Ectodermal cell (in vitro differentiated cells): ENCODE measurements around the gene SORBS2.

ENCODE experiments used
- H3K27ac ChIP-seq: 2 replicates; pipeline ENCODE4 v1.7.0; 2013; ENCODE audit warnings: mild to moderate bottlenecking, low read depth, low read length; ENCODE audit not compliant: insufficient read depth, poor library complexity, severe bottlenecking
- H3K27me3 ChIP-seq: 2 replicates; pipeline ENCODE4 v1.7.0; 2013; ENCODE audit warnings: mild to moderate bottlenecking, low read length; ENCODE audit not compliant: insufficient read depth, control insufficient read depth, poor library complexity, severe bottlenecking
- H3K36me3 ChIP-seq: one replicate; pipeline ENCODE4 v1.7.0; 2013; ENCODE audit warnings: low read length; ENCODE audit not compliant: control insufficient read depth, insufficient read depth
- H3K4me1 ChIP-seq: one replicate; pipeline ENCODE4 v1.7.0; 2013; ENCODE audit warnings: low read length; ENCODE audit not compliant: control insufficient read depth, insufficient read depth
- H3K4me3 ChIP-seq: 2 replicates; pipeline ENCODE4 v1.7.0; 2013; ENCODE audit warnings: low read depth, low read length, control low read depth; ENCODE audit not compliant: insufficient read depth
- H3K9me3 ChIP-seq: 2 replicates; pipeline ENCODE4 v1.7.0; 2013; ENCODE audit warnings: mild to moderate bottlenecking, low read length, moderate library complexity; ENCODE audit not compliant: control insufficient read depth
- WGBS, 2 experiments: methylation state at CpG; one replicate each; pipeline ENCODE4 v1.1.7; 2013; ENCODE audit warnings: missing lambda C conversion rate in 2 of 2; 5-methylcytosine and 5-hydroxymethylcytosine counted together

The SORBS2 gene

DNA sequence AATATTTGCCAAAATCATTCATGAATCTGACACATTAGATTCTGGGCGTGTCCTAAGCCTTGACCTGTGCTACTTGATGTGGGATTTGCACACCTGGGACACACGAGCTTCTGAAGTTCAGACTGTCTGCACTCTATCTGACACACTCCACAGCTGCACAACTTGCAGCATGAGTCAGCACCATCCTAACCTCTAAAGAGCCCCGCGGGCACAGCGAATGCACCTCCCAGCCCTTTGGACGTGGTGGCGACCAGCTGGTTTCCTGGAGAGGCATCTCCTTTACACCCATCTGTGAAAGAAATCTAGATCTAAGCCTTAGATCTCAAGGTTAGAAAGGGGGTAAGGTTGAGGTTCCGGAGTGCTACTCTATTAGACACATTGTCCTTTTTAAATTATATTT is 69.2 kb downstream of the SORBS2 start:
- H3K36me3 ChIP-seq, result no peaks in the 10 kb centered on the region
- 87 to 93% methylated on average over 7 to 8 of the region's 8 CpGs for WGBS, 2 experiments
- H3K4me1 ChIP-seq, result peaks cover 20% of the 10 kb centered on the region
- H3K27ac ChIP-seq, result no peak overlapping the region
- no peaks in the 10 kb centered on the region for H3K27me3 ChIP-seq
- H3K9me3 ChIP-seq, result no peaks in the 10 kb centered on the region
- H3K4me3 ChIP-seq, result no peak overlapping the region

DNA sequence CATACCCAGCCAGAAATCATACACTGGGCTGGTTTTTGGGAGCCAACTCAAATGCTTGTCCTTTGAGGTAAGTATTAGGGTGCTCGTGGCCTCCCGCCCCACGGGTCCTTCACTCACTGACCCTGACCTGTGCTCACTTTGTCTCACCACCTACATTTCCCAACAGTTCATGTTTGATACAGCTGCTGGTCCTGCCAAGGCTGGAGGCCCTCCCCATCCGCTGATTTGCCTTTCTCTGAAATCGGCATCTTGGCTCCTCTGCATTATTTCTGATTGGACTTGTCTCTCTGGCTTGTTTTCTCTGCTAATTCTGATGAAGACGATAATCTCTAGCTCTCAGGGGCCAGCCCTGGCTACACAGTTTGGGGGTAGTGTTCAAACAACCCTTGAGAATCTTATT is 70.2 kb downstream of the SORBS2 start:
- no peaks in the 10 kb centered on the region for H3K36me3 ChIP-seq
- no peak overlapping the region for H3K27ac ChIP-seq
- H3K27me3 ChIP-seq, result no peaks in the 10 kb centered on the region
- H3K4me1 ChIP-seq, result peaks cover 20% of the 10 kb centered on the region
- no peaks in the 10 kb centered on the region for H3K9me3 ChIP-seq
- WGBS, 2 experiments, result 95% methylated on average over 6 of the region's 6 CpGs
- H3K4me3 ChIP-seq, result no peak overlapping the region

DNA sequence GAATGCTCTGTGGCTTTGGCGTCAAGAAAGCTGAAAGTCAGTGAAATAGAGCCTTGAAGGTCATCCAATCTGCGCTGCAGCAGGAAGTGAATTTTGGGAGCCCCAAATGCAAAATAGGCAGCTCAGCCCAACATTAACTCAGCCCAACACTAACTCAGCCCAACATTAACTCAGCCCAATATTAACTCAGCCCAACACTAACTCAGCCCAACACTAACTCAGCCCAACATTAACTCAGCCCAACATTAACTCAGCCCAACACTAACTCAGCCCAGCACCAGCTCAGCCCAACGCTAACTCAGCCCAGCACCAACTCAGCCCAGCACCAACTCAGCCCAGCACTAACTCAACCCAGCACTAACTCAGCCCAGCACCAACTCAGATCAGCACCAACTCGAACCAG is 71.5 kb downstream of the SORBS2 start:
- H3K36me3 ChIP-seq, result no peaks in the 10 kb centered on the region
- H3K4me3 ChIP-seq, result no peak overlapping the region
- peaks cover 14% of the 10 kb centered on the region for H3K4me1 ChIP-seq
- H3K27ac ChIP-seq, result no peak overlapping the region
- no peaks in the 10 kb centered on the region for H3K27me3 ChIP-seq
- 76 to 77% methylated on average over 4 of the region's 4 CpGs for WGBS, 2 experiments
- no peaks in the 10 kb centered on the region for H3K9me3 ChIP-seq

DNA sequence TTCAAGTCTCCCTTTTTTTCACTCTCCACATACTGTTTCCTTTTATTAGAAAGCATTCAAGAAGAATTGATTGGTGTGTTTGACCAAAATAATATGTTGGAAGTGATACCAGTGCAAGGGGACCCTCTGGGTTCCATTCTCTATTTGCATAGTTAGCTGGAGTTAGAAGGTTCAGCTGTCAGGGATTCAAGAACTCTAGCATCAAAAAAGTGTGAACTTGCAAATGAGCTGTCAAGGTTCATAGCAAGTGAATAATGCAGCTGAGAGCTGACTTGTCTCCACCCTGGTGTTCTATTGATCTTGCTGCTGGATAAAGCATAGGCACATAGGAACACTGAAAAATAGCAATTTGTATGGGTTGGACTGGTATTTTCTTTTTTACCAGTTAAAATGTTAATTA is 73.2 kb downstream of the SORBS2 start:
- Histone ChIP-seq H3K27me3 (no peaks in the 10 kb centered on the region), H3K27ac (no peak overlapping the region), H3K36me3 (no peaks in the 10 kb centered on the region), H3K4me1 (peaks cover 14% of the 10 kb centered on the region), H3K9me3 (no peaks in the 10 kb centered on the region), H3K4me3 (no peak overlapping the region)

DNA sequence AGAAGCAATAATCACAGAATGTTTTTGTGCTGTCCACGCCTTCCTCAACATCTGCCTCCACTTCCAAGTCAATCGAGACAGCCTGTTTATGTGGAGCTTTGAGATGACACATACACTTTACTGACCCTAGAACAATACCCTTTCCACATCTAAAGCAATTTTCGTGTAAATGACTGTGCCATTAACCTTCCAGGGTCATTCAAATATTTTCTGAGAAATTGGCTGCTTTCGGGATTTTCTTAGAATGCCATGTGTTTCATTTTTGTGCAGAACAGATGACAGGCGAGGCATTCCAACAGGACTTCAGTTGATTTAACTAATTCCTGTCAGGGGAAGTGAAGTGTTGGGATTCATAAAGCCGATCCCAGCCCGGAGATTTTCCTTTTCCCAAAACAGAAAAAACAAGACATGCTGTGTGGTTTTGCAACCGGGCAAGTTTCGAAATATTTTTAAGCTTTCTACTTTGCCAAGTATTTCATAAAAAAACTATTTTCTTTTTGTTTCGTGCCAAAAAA is 73.9 kb downstream of the SORBS2 start:
- Histone ChIP-seq H3K9me3 (no peaks in the 10 kb centered on the region), H3K27ac (no peak overlapping the region), H3K27me3 (no peaks in the 10 kb centered on the region), H3K36me3 (no peaks in the 10 kb centered on the region), H3K4me1 (peaks cover 14% of the 10 kb centered on the region), H3K4me3 (no peak overlapping the region)
- 88 to 91% methylated on average over 10 of the region's 10 CpGs for WGBS, 2 experiments

DNA sequence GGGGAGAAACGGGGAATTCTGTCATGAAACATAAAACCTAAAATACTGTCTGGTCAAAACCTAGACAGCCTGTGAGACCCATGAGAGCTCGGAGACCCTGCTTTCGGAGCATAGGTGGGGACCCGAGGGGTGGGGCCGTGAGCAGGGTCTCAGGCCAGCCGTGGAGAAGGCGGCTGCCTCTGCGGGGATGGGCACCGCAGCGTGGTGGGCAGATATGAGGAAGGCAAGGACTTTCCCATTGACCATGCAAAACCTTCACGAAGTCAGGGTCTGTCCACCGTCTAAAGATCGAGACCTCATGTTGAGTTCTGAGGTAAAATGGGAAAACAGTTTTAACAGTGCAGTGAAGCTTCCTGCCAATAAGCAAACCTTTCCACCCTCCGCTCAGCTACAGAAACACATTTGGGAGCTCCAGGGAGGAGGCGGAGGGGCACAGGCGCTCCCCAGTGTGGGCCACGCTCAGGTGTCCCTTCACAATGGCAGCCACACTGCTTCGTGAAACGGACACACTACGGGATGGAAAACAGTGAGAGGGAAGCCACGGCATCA is 74.4 kb downstream of the SORBS2 start:
- Histone ChIP-seq H3K36me3 (no peaks in the 10 kb centered on the region), H3K4me1 (peaks cover 14% of the 10 kb centered on the region), H3K4me3 (no peak overlapping the region), H3K9me3 (no peaks in the 10 kb centered on the region), H3K27me3 (no peaks in the 10 kb centered on the region), H3K27ac (no peak overlapping the region)
- WGBS, 2 experiments, result 93 to 94% methylated on average over 21 of the region's 21 CpGs

DNA sequence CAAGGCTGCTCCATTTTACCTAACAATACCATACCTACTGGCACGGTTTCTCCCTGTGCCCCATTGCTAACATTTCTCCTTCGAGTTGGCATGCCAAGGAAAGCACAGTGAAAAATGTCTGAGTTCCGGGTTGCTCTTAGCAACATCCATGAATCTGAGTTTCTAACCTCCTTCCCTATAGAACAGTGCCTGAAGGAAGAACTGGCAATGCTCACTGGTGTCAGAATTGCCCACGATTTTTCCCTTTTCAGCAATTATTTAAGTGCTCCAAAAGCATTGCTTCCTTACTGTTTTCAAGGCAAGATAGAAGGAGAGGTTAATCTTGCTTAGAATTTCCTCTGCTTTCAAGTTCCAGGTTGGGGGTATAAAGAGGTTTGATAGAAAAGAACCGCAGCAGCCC is 75.1 kb downstream of the SORBS2 start:
- Histone ChIP-seq H3K27ac (no peak overlapping the region), H3K4me1 (peaks cover 14% of the 10 kb centered on the region), H3K9me3 (no peaks in the 10 kb centered on the region), H3K36me3 (no peaks in the 10 kb centered on the region), H3K27me3 (no peaks in the 10 kb centered on the region), H3K4me3 (no peak overlapping the region)
- WGBS, 2 experiments, result 89 to 91% methylated on average over 5 of the region's 5 CpGs

DNA sequence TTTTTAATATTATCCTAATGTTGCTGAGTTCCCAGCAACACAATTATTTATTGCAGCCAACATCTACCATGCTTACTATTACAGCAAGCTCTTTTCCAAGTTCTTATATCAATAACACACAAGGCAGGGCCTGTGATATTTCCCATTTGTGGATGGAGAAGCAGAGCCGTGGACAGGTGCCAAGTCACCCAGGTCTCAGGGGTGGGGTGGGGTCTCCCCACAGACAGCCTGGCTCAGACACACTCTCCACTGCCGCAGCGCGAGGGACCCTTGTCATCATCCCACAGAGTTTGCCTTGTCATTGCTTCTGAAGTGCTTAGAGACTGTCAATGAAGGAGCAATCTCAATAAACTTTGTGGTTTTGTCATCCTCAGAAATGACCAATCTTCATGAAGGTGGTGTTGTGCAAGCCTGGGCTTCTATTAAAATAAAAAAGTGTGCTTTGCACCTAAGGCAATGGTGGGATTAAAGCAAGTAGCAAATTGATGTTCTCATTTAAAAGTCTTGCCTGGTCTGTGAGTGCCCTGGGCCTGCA is 76.1 kb downstream of the SORBS2 start:
- Histone ChIP-seq H3K36me3 (no peaks in the 10 kb centered on the region), H3K27ac (no peak overlapping the region), H3K4me1 (peaks cover 14% of the 10 kb centered on the region), H3K9me3 (no peaks in the 10 kb centered on the region), H3K27me3 (no peaks in the 10 kb centered on the region), H3K4me3 (no peak overlapping the region)
- 93 to 95% methylated on average over 4 of the region's 4 CpGs for WGBS, 2 experiments

DNA sequence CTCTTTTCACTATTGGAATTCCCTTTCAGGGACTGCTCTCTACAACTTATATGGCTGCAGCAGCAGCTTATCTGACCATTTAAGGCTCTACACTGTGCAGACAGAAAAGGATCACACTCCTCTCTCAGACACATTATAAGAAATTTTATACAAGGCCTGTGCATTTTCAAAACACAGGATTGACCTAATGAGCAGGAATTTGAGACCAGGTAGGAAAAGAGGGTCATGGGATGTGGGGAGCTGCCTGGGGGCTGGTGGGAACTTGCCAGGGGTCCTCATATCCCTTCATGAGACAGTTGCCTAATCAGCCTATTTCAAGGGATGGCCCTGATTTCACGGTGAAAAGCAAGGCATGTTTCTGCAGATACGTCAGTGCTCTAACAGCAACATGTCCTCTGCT is 77.1 kb downstream of the SORBS2 start:
- no peaks in the 10 kb centered on the region for H3K27me3 ChIP-seq
- H3K4me1 ChIP-seq, result peaks cover 21% of the 10 kb centered on the region
- no peak overlapping the region for H3K4me3 ChIP-seq
- no peak overlapping the region for H3K27ac ChIP-seq
- 84 to 87% methylated on average over 2 of the region's 2 CpGs for WGBS, 2 experiments
- no peaks in the 10 kb centered on the region for H3K9me3 ChIP-seq
- no peaks in the 10 kb centered on the region for H3K36me3 ChIP-seq

DNA sequence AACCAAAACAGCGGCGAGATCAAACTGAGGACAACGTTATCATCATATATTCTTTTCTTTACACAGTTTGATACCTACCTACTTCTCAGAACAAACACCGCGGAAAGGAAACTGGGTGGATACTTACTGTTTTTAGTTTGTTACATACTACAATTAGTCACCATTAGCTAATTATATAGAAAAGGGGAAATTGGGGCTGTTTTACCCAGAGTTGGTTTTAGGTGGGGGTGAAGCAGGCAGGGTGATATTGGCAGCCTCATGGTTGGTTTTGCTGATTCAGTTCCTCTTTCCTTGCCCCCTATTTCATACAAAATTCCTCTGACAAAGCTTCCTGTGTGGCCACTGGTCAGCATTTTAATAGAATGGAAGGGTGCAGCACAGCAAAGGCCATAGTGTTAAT is 77.8 kb downstream of the SORBS2 start:
- Histone ChIP-seq H3K4me3 (no peak overlapping the region), H3K4me1 (peaks cover 21% of the 10 kb centered on the region), H3K9me3 (no peaks in the 10 kb centered on the region), H3K27me3 (no peaks in the 10 kb centered on the region), H3K27ac (no peak overlapping the region), H3K36me3 (no peaks in the 10 kb centered on the region)
- WGBS, 2 experiments, result 96 to 99% methylated on average over 5 of the region's 5 CpGs
